Kidney (tissue), 14 donors: ENCODE results near the gene FIBCD1. TPM values are rescaled to one million over a fixed set of nuclear protein-coding genes. Genes with fewer than 3 reads are reported as not detected.

Source experiments
- DNase-seq, 5 donors: peaks; one replicate each; pipeline ENCODE4 v3.0.0-alpha.2; 2013 to 2020
- FAIRE-seq: peaks from 2 replicates; lab custom pipeline; 2012; peaks lifted over from hg19 to GRCh38; lab: Jason Lieb, UNC
- H3K27ac ChIP-seq, 2 donors: one replicate each; pipeline ENCODE4 v1.7.0; 2013; ENCODE audit warnings: low read depth in 2 of 2, low read length in 2 of 2, inconsistent platforms in 1 of 2
- H3K27me3 ChIP-seq: one replicate; pipeline ENCODE4 v1.7.1; 2013; ENCODE audit warnings: low read length, inconsistent platforms; ENCODE audit not compliant: control insufficient read depth, insufficient read depth
- H3K36me3 ChIP-seq, 3 donors: one replicate each; pipeline versions ENCODE4 v1.7.0 to v1.7.1; 2013; ENCODE audit warnings: low read length in 3 of 3, control low read depth in 1 of 3, inconsistent platforms in 1 of 3; ENCODE audit not compliant: insufficient read depth in 3 of 3, control insufficient read depth in 2 of 3
- H3K4me1 ChIP-seq, 3 donors: one replicate each; pipeline versions ENCODE4 v1.7.0 to v1.7.1; 2013; ENCODE audit warnings: low read length in 3 of 3, inconsistent platforms in 1 of 3, low read depth in 1 of 3; ENCODE audit not compliant: control insufficient read depth in 2 of 3, insufficient read depth in 2 of 3
- H3K4me3 ChIP-seq, 3 donors: one replicate each; pipeline versions ENCODE4 v1.7.0 to v1.8.1; 2013; ENCODE audit warnings: low read length in 3 of 3, control low read depth in 1 of 3, inconsistent platforms in 1 of 3
- H3K9ac ChIP-seq, 3 donors: one replicate each; pipeline versions ENCODE4 v1.7.0 to v1.7.1; 2013; ENCODE audit warnings: low read length in 3 of 3, control low read depth in 1 of 3, inconsistent platforms in 1 of 3
- H3K9me3 ChIP-seq, 3 donors: one replicate each; pipeline versions ENCODE4 v1.7.0 to v1.7.1; 2013; ENCODE audit warnings: low read length in 3 of 3, control low read depth in 1 of 3, inconsistent platforms in 1 of 3; ENCODE audit not compliant: control insufficient read depth in 2 of 3, insufficient read depth in 1 of 3
- CTCF ChIP-seq: IDR thresholded peaks from 3 replicates; pipeline ENCODE4 v1.5.1; 2012; ENCODE audit warnings: mild to moderate bottlenecking, moderate library complexity, borderline replicate concordance; ENCODE audit not compliant: insufficient read depth; ENCODE audit errors: extremely low read depth
- intact Hi-C: fragments of 100-400 bp; cut with DNase I; formaldehyde crosslinking; loops from one replicate; pipeline ENCODE4 v1.11.1; 2022
- polyA plus RNA-seq: library from polyadenylated mRNA; stranded (reverse); fragments of 350-450 nt; fragmentation: Illumina TruSeq; extraction: RNeasy Lipid Tissue Mini Kit (QIAGEN cat#74804); gene quantifications from one replicate; pipeline ENCODE4 v1.2.3, GENCODE V29; 2014; ENCODE audit warnings: low read depth, low replicate concordance; ENCODE audit not compliant: insufficient read depth
- total RNA-seq: library from RNA; stranded (reverse); fragmentation: NEBNext Ultra II Directional; extraction: Animal tissue kit (Norgen Biotek cat#: 25700); gene quantifications from one replicate; pipeline ENCODE4 v1.2.1, GENCODE V29; 2021
- donor health status: control.
- donor health status: control.
- donor health status: control.
- donor health status: control.
- donor health status: control.
- donor health status: DM: yes; HTN: yes; CAD: no.
- donor health status: Normal renal cell carcinoma (clear cell type).

The FIBCD1 gene
- total and polyA plus RNA-seq, 2 donors from 2014 or later: 0.25 TPM; not detected in 1

GRCh38 chr9:130892477-130893304 lies 46.4 kb downstream of the FIBCD1 start:
- Histone ChIP-seq H3K9ac (no peak overlapping the region), H3K4me3 (no peak overlapping the region), H3K27me3 (no peaks in the 10 kb centered on the region), H3K36me3 (peaks cover 0 to 11% (median 8%) of the 10 kb centered on the region in 3 donors), H3K27ac (no peak overlapping the region), H3K9me3 (no peaks in the 10 kb centered on the region), H3K4me1 (no peaks in the 10 kb centered on the region)
- intact Hi-C loops: no loop called here
- no peak for TF ChIP-seq CTCF
- FAIRE-seq (no peak), DNase-seq (peak in 1 of 5 donors; percentile 68)

GRCh38 chr9:130891688-130892476 lies 47.2 kb downstream of the FIBCD1 start:
- H3K36me3 ChIP-seq: peaks cover 0 to 16% (median 8%) of the 10 kb centered on the region in 3 donors
- intact Hi-C loops: no loop called here

GRCh38 chr9:130890870-130891687 lies 48.0 kb downstream of the FIBCD1 start:
- H3K9ac ChIP-seq: no peak overlapping the region
- H3K36me3 ChIP-seq: peaks cover 0 to 20% (median 8%) of the 10 kb centered on the region in 3 donors
- DNase-seq (peak in 2 of 5 donors; percentile 33 to 49), FAIRE-seq (no peak)
- H3K27me3 ChIP-seq: no peaks in the 10 kb centered on the region
- no peaks in the 10 kb centered on the region for H3K4me1 ChIP-seq
- intact Hi-C loops: no loop called here
- H3K27ac ChIP-seq: no peak overlapping the region
- TF ChIP-seq CTCF: no peak
- H3K9me3 ChIP-seq: no peaks in the 10 kb centered on the region
- H3K4me3 ChIP-seq: no peak overlapping the region

More at GRCh38 chr9:130891688-130892476, 47.2 kb downstream of the FIBCD1 start:
- Histone ChIP-seq H3K9me3 (no peaks in the 10 kb centered on the region), H3K4me1 (no peaks in the 10 kb centered on the region), H3K27ac (no peak overlapping the region), H3K4me3 (no peak overlapping the region), H3K9ac (no peak overlapping the region), H3K27me3 (no peaks in the 10 kb centered on the region)
- no peak for FAIRE-seq
- no peak for TF ChIP-seq CTCF
- DNase-seq: peak in 2 of 5 donors; percentile 45 to 46
